Left ventricle myocardium inferior (tissue), 1 donor: Measurements from ENCODE around the gene SLC2A4RG. TPM values are rescaled to one million over a fixed set of nuclear protein-coding genes. Genes with fewer than 3 reads are reported as not detected.

Experiments
- DNase-seq: peaks from one replicate; pipeline ENCODE4 v3.0.0-alpha.2; 2020
- H3K27ac ChIP-seq: fragments of 200-600 bp; replicated peaks from 2 replicates; pipeline ENCODE4 v1.8.0; 2021
- H3K27me3 ChIP-seq: fragments of 200-600 bp; 2 replicates; pipeline ENCODE4 v1.8.0; 2021; ENCODE audit warnings: low read depth
- H3K36me3 ChIP-seq: fragments of 200-600 bp; 2 replicates; pipeline ENCODE4 v1.8.0; 2021
- H3K4me1 ChIP-seq: fragments of 200-600 bp; 2 replicates; pipeline ENCODE4 v1.8.0; 2021
- H3K4me3 ChIP-seq: fragments of 200-600 bp; 2 replicates; pipeline ENCODE4 v1.8.0; 2021; ENCODE audit warnings: mild to moderate bottlenecking, moderate library complexity
- H3K9me3 ChIP-seq: fragments of 200-600 bp; replicated peaks from 2 replicates; pipeline ENCODE4 v1.8.0; 2021
- intact Hi-C: fragments of 100-400 bp; cut with micrococcal nuclease; formaldehyde crosslinking; loops from one replicate; pipeline ENCODE4 v1.11.0; 2022
- total RNA-seq: library from RNA; stranded (reverse); fragmentation: NEBNext Ultra II Directional; extraction: Animal tissue kit (Norgen Biotek cat#: 25700); gene quantifications from one replicate; pipeline ENCODE4 v1.2.1, GENCODE V29; 2021
- TF ChIP-seq, protein P1 (sequence below): fragments of 200-600 bp; IDR thresholded peaks from 2 replicates; pipeline ENCODE4 v1.8.0; 2021; ENCODE audit warnings: antibody characterized with exemption, mild to moderate bottlenecking, borderline replicate concordance
- donor health status: DM: no; HTN: yes; CAD: no; lungs with severe emphysema.

The SLC2A4RG gene
- total RNA-seq, 1 donor from 2014 or later: 79.2 TPM

DNA sequence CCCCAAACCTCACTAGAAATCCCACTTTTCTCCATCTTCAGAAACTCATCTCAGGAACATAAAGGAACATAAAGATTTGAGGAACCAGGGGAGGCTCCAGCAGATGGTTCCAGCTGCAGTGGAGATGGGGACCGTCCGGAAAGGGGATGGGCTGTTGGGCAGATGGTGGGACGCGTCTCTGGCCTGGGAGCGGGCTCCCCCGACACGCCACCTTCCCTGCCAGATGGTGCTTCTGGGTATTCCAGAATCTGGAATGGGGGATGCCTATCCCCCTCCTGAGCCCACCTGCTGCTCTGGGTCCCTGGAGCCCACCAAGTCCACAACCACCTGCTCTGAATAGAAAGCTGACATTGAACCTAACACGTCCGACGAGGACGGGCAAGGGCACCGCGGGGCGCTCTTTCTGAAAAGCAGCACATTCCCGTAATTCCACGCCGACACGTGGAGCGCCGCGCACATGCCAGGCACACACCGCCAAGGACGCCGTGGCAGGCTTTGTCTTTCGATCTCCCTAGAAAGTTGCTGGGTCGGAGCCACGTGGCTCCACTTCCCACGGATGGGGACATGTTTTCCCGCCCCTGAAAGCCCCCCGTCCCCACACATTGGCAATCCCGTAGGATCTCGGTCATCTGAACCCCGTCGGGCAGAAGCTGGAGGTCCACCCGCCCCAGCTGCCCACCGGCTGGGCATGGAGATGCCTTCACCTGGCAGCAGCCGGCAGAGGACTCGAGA is 27.3 kb downstream of the SLC2A4RG start:
- TF ChIP-seq, protein P1, sequence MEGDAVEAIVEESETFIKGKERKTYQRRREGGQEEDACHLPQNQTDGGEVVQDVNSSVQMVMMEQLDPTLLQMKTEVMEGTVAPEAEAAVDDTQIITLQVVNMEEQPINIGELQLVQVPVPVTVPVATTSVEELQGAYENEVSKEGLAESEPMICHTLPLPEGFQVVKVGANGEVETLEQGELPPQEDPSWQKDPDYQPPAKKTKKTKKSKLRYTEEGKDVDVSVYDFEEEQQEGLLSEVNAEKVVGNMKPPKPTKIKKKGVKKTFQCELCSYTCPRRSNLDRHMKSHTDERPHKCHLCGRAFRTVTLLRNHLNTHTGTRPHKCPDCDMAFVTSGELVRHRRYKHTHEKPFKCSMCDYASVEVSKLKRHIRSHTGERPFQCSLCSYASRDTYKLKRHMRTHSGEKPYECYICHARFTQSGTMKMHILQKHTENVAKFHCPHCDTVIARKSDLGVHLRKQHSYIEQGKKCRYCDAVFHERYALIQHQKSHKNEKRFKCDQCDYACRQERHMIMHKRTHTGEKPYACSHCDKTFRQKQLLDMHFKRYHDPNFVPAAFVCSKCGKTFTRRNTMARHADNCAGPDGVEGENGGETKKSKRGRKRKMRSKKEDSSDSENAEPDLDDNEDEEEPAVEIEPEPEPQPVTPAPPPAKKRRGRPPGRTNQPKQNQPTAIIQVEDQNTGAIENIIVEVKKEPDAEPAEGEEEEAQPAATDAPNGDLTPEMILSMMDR: no peak
- no peak for DNase-seq
- Histone ChIP-seq H3K4me1 (peaks cover 4% of the 10 kb centered on the region), H3K27ac (peak overlapping the region; percentile 3), H3K36me3 (peaks cover 63% of the 10 kb centered on the region), H3K27me3 (no peaks in the 10 kb centered on the region), H3K4me3 (no peak overlapping the region), H3K9me3 (no peaks in the 10 kb centered on the region)
- intact Hi-C loops: no loop called here

DNA sequence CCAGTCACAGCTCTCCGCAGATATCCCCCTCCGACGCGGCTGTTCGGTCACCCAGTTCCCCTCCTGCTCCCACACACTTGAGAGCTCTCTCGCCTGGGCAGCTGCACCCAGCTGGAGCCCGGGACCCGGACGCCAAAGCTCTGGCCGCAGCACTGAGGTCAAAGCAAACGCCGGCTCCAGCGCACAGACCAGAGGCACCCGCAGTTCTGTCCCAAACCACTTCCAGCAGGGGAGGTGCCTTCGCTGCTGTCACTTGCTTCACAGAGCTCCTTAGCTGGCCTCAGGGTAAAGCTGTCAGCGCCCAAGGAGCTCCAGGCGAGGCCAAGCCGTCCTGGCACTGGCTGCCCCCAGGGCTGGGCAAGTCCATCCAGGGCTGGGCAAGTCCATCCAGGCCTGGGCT is 27.9 kb downstream of the SLC2A4RG start:
- Histone ChIP-seq H3K36me3 (peaks cover 57% of the 10 kb centered on the region), H3K27ac (peak overlapping the region; percentile 3), H3K4me1 (peaks cover 9% of the 10 kb centered on the region), H3K9me3 (no peaks in the 10 kb centered on the region), H3K4me3 (no peak overlapping the region), H3K27me3 (no peaks in the 10 kb centered on the region)
- intact Hi-C loops: no loop called here
- TF ChIP-seq, protein P1: no peak
- DNase-seq: peak; percentile 56

DNA sequence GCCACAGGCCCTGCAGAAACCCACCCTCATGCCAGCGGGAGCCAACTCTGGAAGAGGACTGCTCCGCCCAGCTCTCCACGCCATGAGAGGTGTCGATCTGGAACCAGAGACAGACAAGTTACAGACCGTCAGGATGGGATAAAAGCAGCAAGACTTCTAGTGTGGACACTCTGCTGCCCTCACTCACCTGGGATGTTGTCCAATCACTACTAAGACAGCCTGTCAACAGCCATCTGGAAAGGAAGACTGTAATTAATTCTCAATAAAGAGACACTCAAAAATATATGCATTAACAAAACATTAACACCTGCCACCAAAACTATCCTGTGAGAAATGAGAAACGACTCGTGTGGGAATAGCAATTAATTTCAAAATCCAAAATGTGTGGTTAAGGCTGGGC is 28.3 kb downstream of the SLC2A4RG start:
- intact Hi-C loops: no loop called here
- no peaks in the 10 kb centered on the region for H3K9me3 ChIP-seq
- H3K27me3 ChIP-seq: no peaks in the 10 kb centered on the region
- DNase-seq: no peak
- H3K27ac ChIP-seq: no peak overlapping the region
- TF ChIP-seq, protein P1: no peak
- H3K4me3 ChIP-seq: no peak overlapping the region
- peaks cover 52% of the 10 kb centered on the region for H3K36me3 ChIP-seq
- H3K4me1 ChIP-seq: peaks cover 13% of the 10 kb centered on the region

DNA sequence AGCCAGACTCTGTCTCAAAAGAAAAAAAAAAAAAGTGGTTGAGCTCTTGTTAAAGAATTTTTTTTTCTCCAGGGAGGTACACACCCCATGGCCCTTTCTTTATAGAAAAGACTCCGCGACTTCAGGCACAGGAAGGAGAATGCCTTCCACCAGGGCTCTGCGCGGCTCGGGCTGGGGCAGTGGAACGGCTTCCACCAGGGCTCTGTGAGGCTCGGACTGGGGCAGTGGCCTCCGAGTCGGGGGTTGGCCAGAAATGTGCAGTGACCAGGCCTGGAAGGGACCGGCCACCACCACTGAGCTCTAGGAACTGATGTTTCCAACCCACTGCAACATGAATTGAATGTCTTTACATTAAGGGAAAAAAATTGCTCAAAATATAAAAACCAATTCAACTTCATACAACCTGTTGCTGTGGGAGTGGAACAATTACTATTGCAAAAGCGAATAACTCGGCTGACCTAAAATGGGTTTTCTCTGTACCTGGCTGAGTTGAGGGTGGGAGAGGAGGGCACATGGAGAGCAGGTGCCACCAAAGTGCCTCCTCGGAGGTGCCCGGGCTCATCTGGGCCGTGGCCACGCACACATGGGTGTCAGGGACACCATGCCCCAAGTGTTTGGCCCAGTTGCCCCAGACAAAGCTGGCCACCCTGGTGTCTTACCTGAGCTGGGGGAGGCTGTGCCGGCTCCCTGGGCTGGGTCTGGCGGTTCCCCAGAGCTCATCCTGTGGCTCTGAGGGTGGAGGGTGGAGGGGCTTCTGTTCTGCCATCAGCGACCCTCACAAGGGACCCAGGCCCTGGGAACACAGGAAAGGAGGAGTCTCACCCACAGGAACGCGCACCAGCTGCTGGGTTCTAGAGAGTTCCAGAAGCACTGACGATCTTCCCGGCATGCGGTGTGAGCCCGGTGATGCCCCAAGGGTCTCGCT is 29.3 kb downstream of the SLC2A4RG start:
- TF ChIP-seq, protein P1: no peak
- intact Hi-C loops: no loop called here
- H3K36me3 ChIP-seq: peaks cover 48% of the 10 kb centered on the region
- no peak for DNase-seq
- no peaks in the 10 kb centered on the region for H3K9me3 ChIP-seq
- no peak overlapping the region for H3K27ac ChIP-seq
- no peak overlapping the region for H3K4me3 ChIP-seq
- peaks cover 22% of the 10 kb centered on the region for H3K4me1 ChIP-seq
- no peaks in the 10 kb centered on the region for H3K27me3 ChIP-seq

DNA sequence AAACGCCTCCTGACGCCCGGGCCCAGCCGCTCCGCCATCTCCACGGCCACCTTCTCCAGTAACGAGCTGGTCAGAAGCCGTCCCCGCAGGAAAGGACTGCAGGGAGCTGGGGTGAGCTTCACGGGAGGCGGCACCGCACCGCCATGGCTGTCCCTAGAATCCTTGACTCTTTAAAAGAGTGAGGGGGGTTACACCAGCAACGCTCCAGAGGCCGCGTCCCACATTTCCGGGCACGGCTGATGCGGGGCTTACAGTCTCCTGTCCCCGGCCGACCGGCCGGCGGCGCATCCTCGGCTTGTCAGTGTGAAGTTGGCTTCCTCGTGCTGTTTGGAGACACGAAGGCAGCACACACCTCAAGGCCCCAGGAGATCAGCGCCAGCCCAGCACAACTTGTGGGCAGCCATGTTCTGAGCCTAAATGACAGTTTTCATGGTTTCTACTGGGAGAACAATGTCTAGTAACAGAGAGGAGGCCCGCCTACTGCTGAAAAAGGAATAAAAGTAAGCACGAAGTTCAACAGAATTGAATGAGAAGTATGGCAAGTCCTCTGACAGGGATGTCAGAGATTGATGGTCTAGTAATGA is 30.4 kb downstream of the SLC2A4RG start:
- H3K27ac ChIP-seq: no peak overlapping the region
- H3K4me1 ChIP-seq: peaks cover 28% of the 10 kb centered on the region
- no peak overlapping the region for H3K4me3 ChIP-seq
- intact Hi-C loops: no loop called here
- TF ChIP-seq, protein P1: no peak
- no peak for DNase-seq
- H3K36me3 ChIP-seq: peaks cover 48% of the 10 kb centered on the region
- no peaks in the 10 kb centered on the region for H3K9me3 ChIP-seq
- no peaks in the 10 kb centered on the region for H3K27me3 ChIP-seq
